Adipose tissue (tissue), 3 donors: ENCODE measurements around the gene CAMSAP1. TPM values are rescaled to one million over a fixed set of nuclear protein-coding genes. Genes with fewer than 3 reads are reported as not detected.

Experiments used
- H3K27ac ChIP-seq: one replicate; pipeline ENCODE4 v1.5.1; 2013; ENCODE audit warnings: low read depth, low read length
- WGBS, 3 donors: extraction: QIAGEN DNeasy Blood & Tissue Kit; methylation state at CpG; one replicate each; pipeline ENCODE4 v1.1.7; 2013; 5-methylcytosine and 5-hydroxymethylcytosine counted together
- polyA plus RNA-seq, 3 donors: library from polyadenylated mRNA; stranded (reverse); fragments of 200-250 nt; gene quantifications; one replicate each; pipeline ENCODE4 v1.2.3, GENCODE V29; 2013
- donor health status: healthy with polysubstance abuse.
- donor health status: Bipolar disorder and iron deficiency.
- donor health status: healthy.

Gene CAMSAP1
- polyA plus RNA-seq, 3 donors = 5.7 to 12.0 (median 8.8) TPM

DNA sequence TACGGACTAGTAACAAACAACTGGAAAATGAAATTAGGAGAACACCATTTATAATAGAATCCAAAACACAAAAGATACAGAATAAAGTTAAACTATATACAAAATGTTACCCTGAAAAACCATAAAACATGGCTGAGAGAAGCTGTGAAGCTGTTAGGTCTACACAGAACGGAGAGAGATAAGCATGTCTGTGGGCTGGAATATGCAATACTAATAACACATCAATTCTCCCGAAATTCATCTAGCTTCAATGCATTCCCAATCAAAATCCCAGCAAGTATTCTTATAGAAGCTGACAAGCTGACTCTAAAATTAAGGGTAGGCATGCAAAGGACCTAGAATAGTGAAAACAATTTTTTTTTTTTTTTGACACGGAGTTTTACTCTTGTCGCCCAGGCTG is 32.5 kb downstream of the CAMSAP1 start:
- 90 to 94% (median 90%) methylated on average over 5 of the region's 5 CpGs for WGBS, 3 donors

GRCh38 chr9:135869909-135870308 is 37.4 kb downstream of the CAMSAP1 start:
- H3K27ac ChIP-seq = no peak overlapping the region
- 93 to 95% (median 93%) methylated on average over 3 of the region's 3 CpGs for WGBS, 3 donors

More for the DNA sequence above, 32.5 kb downstream of the CAMSAP1 start:
- H3K27ac ChIP-seq = no peak overlapping the region

GRCh38 chr9:135865531-135865930 is 41.8 kb downstream of the CAMSAP1 start:
- H3K27ac ChIP-seq = no peak overlapping the region
- WGBS, 3 donors = 81 to 94% (median 92%) methylated on average over 7 of the region's 7 CpGs

DNA sequence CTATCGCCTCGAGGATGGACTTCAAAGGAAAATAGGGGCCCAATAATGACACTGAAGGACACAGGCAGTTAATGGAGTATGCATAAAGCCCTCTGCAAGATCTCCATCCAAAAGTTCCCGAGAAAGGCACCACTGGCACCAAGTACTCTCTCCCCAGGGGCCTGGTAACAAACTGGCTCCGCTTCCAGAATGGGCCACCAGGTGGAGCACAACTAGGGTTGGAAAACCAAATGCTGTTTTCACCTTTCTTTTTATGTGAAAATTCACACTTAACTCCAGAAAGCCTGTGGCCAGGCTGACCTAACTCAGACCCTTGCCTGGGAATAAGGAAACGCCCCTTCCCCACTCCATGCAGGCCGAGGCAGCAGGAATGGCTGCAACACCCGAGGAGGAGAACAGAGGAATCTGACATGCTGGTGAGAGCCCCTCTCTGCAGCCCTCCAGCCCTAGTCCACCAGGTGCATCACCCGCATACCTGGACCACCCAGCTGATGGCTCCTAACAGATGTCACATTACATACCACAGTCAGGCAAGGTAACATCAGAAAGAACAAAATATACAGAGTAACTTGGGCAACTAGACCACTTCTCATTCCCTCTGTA is 42.8 kb downstream of the CAMSAP1 start:
- no peak overlapping the region for H3K27ac ChIP-seq
- WGBS, 3 donors = 37 to 44% (median 41%) methylated on average over 8 of the region's 8 CpGs

DNA sequence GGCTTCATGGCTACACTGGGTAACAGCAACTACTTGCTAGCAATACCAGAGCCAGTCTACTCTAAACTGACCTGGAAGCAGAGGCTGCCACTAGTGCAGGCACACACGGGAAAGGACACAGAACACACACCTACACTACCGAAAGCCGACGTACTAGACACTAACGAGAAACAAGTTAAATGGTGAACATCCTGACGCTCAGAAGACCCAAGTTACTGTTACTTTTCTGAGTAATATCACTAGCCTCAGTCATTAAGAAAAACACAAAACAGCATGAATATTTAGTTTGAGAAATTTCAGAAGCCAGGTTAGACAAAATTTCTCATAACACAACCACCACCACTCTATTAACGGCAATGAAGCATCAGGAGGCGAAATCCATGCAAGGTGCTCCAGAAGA is 44.5 kb downstream of the CAMSAP1 start:
- no peak overlapping the region for H3K27ac ChIP-seq
- 90 to 96% (median 92%) methylated on average over 8 of the region's 8 CpGs for WGBS, 3 donors

- H3K27ac ChIP-seq = no peak overlapping the region
- 83 to 92% (median 89%) methylated on average over 1 of the region's 1 CpG for whole genome bisulfite sequencing, 3 donors
Observed at GRCh38 chr9:135858491-135859185, 48.7 kb downstream of the CAMSAP1 start.

- 96 to 100% (median 99%) methylated on average over 3 of the region's 3 CpGs for WGBS, 3 donors
- H3K27ac ChIP-seq = no peak overlapping the region
Observed at GRCh38 chr9:135857843-135858242, 49.5 kb downstream of the CAMSAP1 start.

DNA sequence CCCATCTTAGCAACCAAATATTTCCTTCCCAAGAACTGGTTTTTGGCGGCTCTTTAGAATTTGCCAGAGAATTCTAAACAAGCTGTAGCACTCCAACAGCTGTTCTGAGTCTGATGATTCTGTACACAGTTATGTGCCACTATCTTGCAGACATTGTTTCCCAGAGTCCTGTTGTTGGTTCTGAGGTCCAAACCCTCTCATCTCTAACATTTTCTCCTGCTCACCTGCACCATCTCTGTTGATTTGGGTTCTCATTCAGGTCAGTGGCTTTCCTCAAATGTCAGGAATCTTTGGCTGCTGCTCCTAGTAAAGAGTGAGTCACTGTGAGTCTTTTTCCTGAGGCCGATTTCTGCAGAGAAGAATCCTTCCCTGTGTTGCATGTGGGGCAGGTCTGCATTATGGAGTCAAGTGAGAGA is 50.0 kb downstream of the CAMSAP1 start:
- H3K27ac ChIP-seq = no peak overlapping the region
- WGBS, 3 donors = 86 to 97% (median 96%) methylated on average over 2 of the region's 2 CpGs

- 91 to 95% (median 93%) methylated on average over 16 of the region's 16 CpGs for WGBS, 3 donors
Observed at GRCh38 chr9:135851748-135852147, 55.6 kb downstream of the CAMSAP1 start.

GRCh38 chr9:135850737-135851136 is 56.6 kb downstream of the CAMSAP1 start:
- 76 to 83% (median 80%) methylated on average over 8 of the region's 8 CpGs for WGBS, 3 donors
- H3K27ac ChIP-seq = no peak overlapping the region

More at GRCh38 chr9:135851748-135852147, 55.6 kb downstream of the CAMSAP1 start:
- H3K27ac ChIP-seq = no peak overlapping the region

GRCh38 chr9:135849181-135849580 is 58.2 kb downstream of the CAMSAP1 start:
- H3K27ac ChIP-seq = no peak overlapping the region
- WGBS, 3 donors = 83 to 91% (median 89%) methylated on average over 8 of the region's 8 CpGs

- no peak overlapping the region for H3K27ac ChIP-seq
- WGBS, 3 donors = 84 to 94% (median 92%) methylated on average over 13 of the region's 13 CpGs
Observed at GRCh38 chr9:135848341-135849047, 58.9 kb downstream of the CAMSAP1 start.

GRCh38 chr9:135847833-135848232 is 59.5 kb downstream of the CAMSAP1 start:
- no peak overlapping the region for H3K27ac ChIP-seq
- 40% methylated on average over 1 of the region's 1 CpG for WGBS, 3 donors

GRCh38 chr9:135840539-135840938 is 66.8 kb downstream of the CAMSAP1 start:
- H3K27ac ChIP-seq = no peak overlapping the region
- WGBS, 3 donors = 76 to 90% (median 83%) methylated on average over 7 of the region's 7 CpGs

GRCh38 chr9:135840107-135840506 is 67.2 kb downstream of the CAMSAP1 start:
- 96 to 97% (median 96%) methylated on average over 9 of the region's 9 CpGs for WGBS, 3 donors
- H3K27ac ChIP-seq = no peak overlapping the region

DNA sequence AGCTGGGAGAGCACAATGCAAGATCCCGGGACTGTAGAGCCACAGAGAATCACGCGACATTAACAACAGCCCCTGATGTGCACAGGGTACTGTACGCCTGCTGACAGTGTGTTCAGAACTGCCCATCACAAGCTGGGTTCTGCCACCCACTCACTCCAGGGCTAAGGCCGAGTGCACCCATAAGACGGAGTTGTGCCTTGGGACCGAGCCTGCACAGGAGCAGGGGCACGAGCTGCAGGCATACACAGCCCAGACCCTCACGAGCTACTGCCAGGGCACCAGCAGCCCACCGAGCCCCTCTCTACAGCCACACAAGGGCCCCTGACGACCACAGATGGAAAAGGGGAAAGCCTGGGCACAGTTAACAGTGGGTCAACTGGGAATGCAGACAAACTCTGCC is 67.8 kb downstream of the CAMSAP1 start:
- WGBS, 3 donors = 96 to 99% (median 99%) methylated on average over 11 of the region's 11 CpGs
- H3K27ac ChIP-seq = no peak overlapping the region

- no peak overlapping the region for H3K27ac ChIP-seq
- 92 to 93% (median 92%) methylated on average over 10 of the region's 10 CpGs for WGBS, 3 donors
Observed at GRCh38 chr9:135835131-135835530, 72.2 kb downstream of the CAMSAP1 start.

- 88 to 91% (median 88%) methylated on average over 3 of the region's 3 CpGs for WGBS, 3 donors
- H3K27ac ChIP-seq = no peak overlapping the region
Observed at GRCh38 chr9:135833864-135834263, 73.5 kb downstream of the CAMSAP1 start.

- 89 to 94% (median 90%) methylated on average over 1 of the region's 1 CpG for WGBS, 3 donors
- no peak overlapping the region for H3K27ac ChIP-seq
Observed at GRCh38 chr9:135830496-135830895, 76.8 kb downstream of the CAMSAP1 start.
